ENCODE data around the gene MSN. TPM values are rescaled to one million over a fixed set of nuclear protein-coding genes. Genes with fewer than 3 reads are reported as not detected.

MSN gene
- total RNA-seq, 3 donors from 2014 or later (not counting 1 experiment from before 2014, with no cell fraction given) = 866 to 1,028 (median 919) TPM

- TF ChIP-seq CTCF (IDR thresholded peaks at IDR 0.05) = no peak
- H3K27me3 Mint-ChIP-seq (ENCODE audit: low read depth in 2 of 2) = no peaks in the 10 kb centered on the region
- H3K27ac ChIP-seq (ENCODE audit: low read length) = no peak overlapping the region
- H3K4me1 Mint-ChIP-seq = peaks cover 45 to 73% of the 10 kb centered on the region in 2 donors
- intact Hi-C loops (cut with micrococcal nuclease) = no loop called here
- H3K9me3 ChIP-seq (ENCODE audit: control insufficient read depth, insufficient read depth, low read length) = no peaks in the 10 kb centered on the region
- H3K9me3 Mint-ChIP-seq = no peaks in the 10 kb centered on the region
- peak overlapping the region; percentile 40 for H3K4me3 Mint-ChIP-seq
- peak overlapping the region; percentile 79 to 83 for H3K27ac Mint-ChIP-seq
- no peak overlapping the region for H3K4me3 ChIP-seq (ENCODE audit: low read length)
- H3K36me3 ChIP-seq (ENCODE audit: control insufficient read depth, insufficient read depth, low read length) = peaks cover 9% of the 10 kb centered on the region
- DNase-seq (no peak), ATAC-seq (no peak)
- peaks cover 45% of the 10 kb centered on the region for H3K4me1 ChIP-seq (ENCODE audit: control insufficient read depth, insufficient read depth, low read length)
- H3K36me3 Mint-ChIP-seq = peaks cover 15% of the 10 kb centered on the region
- no peaks in the 10 kb centered on the region for H3K27me3 ChIP-seq (ENCODE audit: control insufficient read depth, insufficient read depth, low read length)
- 77% methylated on average over 2 of the region's 6 CpGs for WGBS (ENCODE audit: insufficient coverage)
These were observed 44.8 kb downstream of the MSN start for GRCh38 chrX:65712005-65712806.

GRCh38 chrX:65718538-65718937, 51.1 kb downstream of the MSN start:
- H3K9me3 ChIP-seq (ENCODE audit: control insufficient read depth, insufficient read depth, low read length) = no peaks in the 10 kb centered on the region
- intact Hi-C loops (cut with micrococcal nuclease) = no loop called here
- ATAC-seq = no peak
- Mint-ChIP-seq H3K9me3 (no peaks in the 10 kb centered on the region), H3K27me3 (ENCODE audit: low read depth in 2 of 2) (no peaks in the 10 kb centered on the region), H3K4me1 (peaks cover 68 to 96% of the 10 kb centered on the region in 2 donors), H3K36me3 (peaks cover 22% of the 10 kb centered on the region), H3K4me3 (peak overlapping the region; percentile 21), H3K27ac (peak overlapping the region; percentile 79 to 86)
- no peak for TF ChIP-seq CTCF (IDR thresholded peaks at IDR 0.05)
- no peak for DNase-seq
- no peaks in the 10 kb centered on the region for H3K27me3 ChIP-seq (ENCODE audit: control insufficient read depth, insufficient read depth, low read length)
- no peak overlapping the region for H3K4me3 ChIP-seq (ENCODE audit: low read length)
- H3K27ac ChIP-seq (ENCODE audit: low read length) = no peak overlapping the region
- WGBS (ENCODE audit: insufficient coverage) = 76% methylated on average over 3 of the region's 4 CpGs
- H3K4me1 ChIP-seq (ENCODE audit: control insufficient read depth, insufficient read depth, low read length) = peaks cover 49% of the 10 kb centered on the region
- H3K36me3 ChIP-seq (ENCODE audit: control insufficient read depth, insufficient read depth, low read length) = peaks cover 33% of the 10 kb centered on the region

DNA sequence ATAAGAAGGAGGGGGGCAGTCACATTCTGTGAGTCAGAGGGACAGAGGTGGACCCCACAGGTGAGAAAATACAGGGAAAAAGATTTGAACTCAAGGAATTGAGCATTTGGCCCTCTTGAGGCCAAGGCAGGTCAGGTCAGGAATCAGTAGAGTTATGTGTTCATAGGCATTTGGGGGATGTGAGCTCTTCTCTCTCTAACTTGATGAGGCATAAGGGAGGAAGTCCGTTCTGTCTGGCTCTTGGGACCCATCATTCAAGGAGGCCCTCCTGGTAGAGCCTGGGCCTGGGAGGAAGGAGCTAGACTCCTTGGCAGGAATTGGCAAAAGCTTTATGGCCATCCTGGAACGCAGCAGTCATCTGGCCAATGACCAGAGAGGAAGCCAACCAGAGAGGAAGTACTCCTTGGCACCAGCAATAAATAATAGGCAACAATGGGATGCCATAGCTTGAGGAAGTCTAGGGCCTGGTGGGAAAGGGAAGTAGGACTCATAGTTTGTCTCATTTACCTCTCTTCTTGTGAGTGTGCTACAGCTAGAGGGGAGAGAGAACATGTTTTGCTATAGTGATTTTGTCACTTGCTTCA, 53.0 kb downstream of the MSN start:
- H3K27ac ChIP-seq (ENCODE audit: low read length) = peak overlapping the region; percentile 34
- H3K36me3 ChIP-seq (ENCODE audit: control insufficient read depth, insufficient read depth, low read length) = peaks cover 33% of the 10 kb centered on the region
- no peaks in the 10 kb centered on the region for H3K9me3 Mint-ChIP-seq
- no peak overlapping the region for H3K4me3 ChIP-seq (ENCODE audit: low read length)
- H3K4me1 Mint-ChIP-seq = peaks cover 82 to 94% of the 10 kb centered on the region in 2 donors
- peaks cover 60% of the 10 kb centered on the region for H3K4me1 ChIP-seq (ENCODE audit: control insufficient read depth, insufficient read depth, low read length)
- 51% methylated on average over 2 of the region's 2 CpGs for WGBS (ENCODE audit: insufficient coverage)
- peaks cover 22% of the 10 kb centered on the region for H3K36me3 Mint-ChIP-seq
- no peaks in the 10 kb centered on the region for H3K27me3 Mint-ChIP-seq (ENCODE audit: low read depth in 2 of 2)
- H3K27me3 ChIP-seq (ENCODE audit: control insufficient read depth, insufficient read depth, low read length) = no peaks in the 10 kb centered on the region
- ATAC-seq (no peak), DNase-seq (no peak)
- TF ChIP-seq CTCF (IDR thresholded peaks at IDR 0.05) = no peak
- H3K4me3 Mint-ChIP-seq = no peak overlapping the region
- H3K27ac Mint-ChIP-seq = peak overlapping the region; percentile 76 to 79
- H3K9me3 ChIP-seq (ENCODE audit: control insufficient read depth, insufficient read depth, low read length) = no peaks in the 10 kb centered on the region
- intact Hi-C loops (cut with micrococcal nuclease) = loop anchor here (5.0 to 10.0 kb wide), 3 partner anchors 48 to 324 kb away; partner anchors contain the start of gene VSIG4
